ENCODE measurements around the gene WWP2.

WWP2 gene

DNA sequence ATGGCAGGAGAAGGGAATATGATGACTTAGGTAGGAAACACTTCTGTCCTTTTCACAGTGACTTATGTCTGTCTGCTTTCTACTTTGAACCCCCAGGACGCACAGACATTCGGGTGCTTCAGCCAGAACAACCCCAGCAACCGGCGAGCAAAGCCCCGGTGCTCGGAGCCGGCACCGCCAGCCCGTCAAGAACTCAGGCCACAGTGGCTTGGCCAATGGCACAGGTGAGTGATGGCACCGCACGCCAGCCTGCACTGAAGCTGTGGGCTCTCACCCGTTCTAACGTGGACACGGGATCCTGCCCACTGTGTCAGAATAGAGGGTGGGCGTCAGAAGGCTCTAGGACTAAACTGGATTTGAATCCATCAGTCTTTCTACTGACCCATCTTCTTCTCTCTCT is 109.6 kb downstream of the WWP2 start:
- H3K27me3 ChIP-seq = no peaks in the 10 kb centered on the region
- no peak for TF ChIP-seq Cebpa-rat (IDR thresholded peaks at IDR 0.05)
- peaks cover 0 to 6% (median 0%) of the 10 kb centered on the region in 10 experiments; a peak in 3 of 20 replicates for H3K4me1 ChIP-seq
- no peak overlapping the region for H3K27ac ChIP-seq
- H3K4me2 ChIP-seq = no peak overlapping the region
- H3K9ac ChIP-seq = no peak overlapping the region
- peaks cover 0 to 33% (median 0%) of the 10 kb centered on the region in 11 experiments; a peak in 4 of 22 replicates for H4K20me1 ChIP-seq
- no peak overlapping the region for H3K4me3 ChIP-seq
- peaks cover 13 to 22% (median 15%) of the 10 kb centered on the region in 11 experiments for H3K9me3 ChIP-seq (replicated peaks in 1 of 11)
- H3K36me3 ChIP-seq = peaks cover 54 to 100% (median 78%) of the 10 kb centered on the region in 11 experiments

DNA sequence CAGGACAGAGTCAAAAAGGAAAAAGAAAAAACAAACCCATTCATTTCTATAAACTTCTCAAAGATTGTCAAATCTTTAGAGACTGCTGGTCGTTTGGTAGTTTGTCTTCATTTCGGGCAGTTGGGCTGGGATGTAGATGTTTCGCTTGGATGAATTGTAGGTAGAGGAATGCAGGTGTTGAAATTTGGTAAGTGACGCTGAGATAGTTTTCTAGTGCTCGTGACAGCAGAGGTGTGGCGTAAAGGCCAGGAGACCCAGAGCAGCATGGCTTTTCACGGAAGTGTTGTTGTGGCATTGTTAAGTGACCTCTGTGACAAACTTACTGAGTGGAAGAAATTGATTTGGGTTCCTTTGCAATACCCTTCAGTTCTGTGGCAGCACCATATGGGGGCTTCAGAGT is 110.8 kb downstream of the WWP2 start:
- no peak for TF ChIP-seq Cebpa-rat (IDR thresholded peaks at IDR 0.05)
- H3K4me3 ChIP-seq = no peak overlapping the region
- no peak overlapping the region for H3K4me2 ChIP-seq
- no peak overlapping the region for H3K9ac ChIP-seq
- peaks cover 61 to 100% (median 81%) of the 10 kb centered on the region in 11 experiments for H3K36me3 ChIP-seq
- peaks cover 0 to 29% (median 0%) of the 10 kb centered on the region in 11 experiments; a peak in 3 of 22 replicates for H4K20me1 ChIP-seq
- H3K27ac ChIP-seq = no peak overlapping the region
- peaks cover 23 to 32% (median 27%) of the 10 kb centered on the region in 11 experiments for H3K9me3 ChIP-seq (replicated peaks in 1 of 11)
- H3K4me1 ChIP-seq = peaks cover 0 to under 1% (median 0%) of the 10 kb centered on the region in 10 experiments; a peak in 1 of 20 replicates
- no peaks in the 10 kb centered on the region for H3K27me3 ChIP-seq

DNA sequence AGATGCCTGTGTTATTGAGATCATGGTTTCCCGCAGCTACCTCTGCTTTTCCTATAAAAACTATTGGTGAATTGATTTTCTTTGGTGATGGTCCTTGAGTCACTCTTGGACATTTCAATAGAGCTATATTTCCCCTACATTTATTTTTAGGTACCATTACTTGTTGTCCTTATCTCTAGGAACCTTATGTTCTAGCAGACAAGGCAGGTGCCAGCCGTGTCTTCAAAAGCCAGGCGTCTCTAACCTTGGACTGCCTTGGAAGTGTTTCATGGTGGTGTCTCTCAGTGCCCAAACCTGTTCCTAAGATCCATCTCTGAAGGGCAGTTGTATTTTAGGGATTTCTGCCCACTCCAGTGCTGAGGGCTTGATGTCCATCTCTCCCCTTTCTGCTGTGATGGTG is 111.7 kb downstream of the WWP2 start:
- Histone ChIP-seq H3K4me3 (no peak overlapping the region), H3K4me2 (no peak overlapping the region), H3K27me3 (no peaks in the 10 kb centered on the region), H4K20me1 (peaks cover 0 to 27% (median 0%) of the 10 kb centered on the region in 11 experiments; a peak in 3 of 22 replicates), H3K36me3 (peaks cover 69 to 100% (median 90%) of the 10 kb centered on the region in 11 experiments), H3K9ac (no peak overlapping the region), H3K27ac (no peak overlapping the region), H3K4me1 (no peaks in the 10 kb centered on the region), H3K9me3 (replicated peaks in 1 of 11) (peaks cover 23 to 36% (median 30%) of the 10 kb centered on the region in 11 experiments)
- TF ChIP-seq Cebpa-rat (IDR thresholded peaks at IDR 0.05) = no peak

DNA sequence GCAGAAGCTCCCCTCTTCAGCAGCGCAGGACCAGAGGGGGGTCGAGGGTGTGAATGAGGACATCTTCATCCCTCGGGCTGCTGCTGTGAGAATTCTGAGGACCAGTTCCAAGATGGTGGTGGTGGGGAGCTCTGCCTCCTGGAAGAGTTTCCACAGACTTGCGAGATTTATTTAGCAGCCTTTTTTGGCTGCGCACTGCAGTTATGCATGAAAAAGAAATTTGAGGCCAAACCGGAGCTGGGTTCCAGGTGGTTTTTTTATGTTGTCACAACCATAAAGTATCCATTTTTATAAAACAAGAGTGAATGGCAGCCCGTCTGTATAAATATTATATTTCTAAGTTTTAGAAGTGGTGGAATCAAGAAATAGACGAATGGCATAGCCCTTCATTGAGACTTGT is 112.1 kb downstream of the WWP2 start:
- Histone ChIP-seq H3K4me1 (no peaks in the 10 kb centered on the region), H3K27me3 (no peaks in the 10 kb centered on the region), H4K20me1 (peaks cover 0 to 25% (median 0%) of the 10 kb centered on the region in 11 experiments; a peak in 3 of 22 replicates), H3K36me3 (peaks cover 72 to 100% (median 95%) of the 10 kb centered on the region in 11 experiments), H3K9me3 (replicated peaks in 1 of 11) (peaks cover 25 to 39% (median 30%) of the 10 kb centered on the region in 11 experiments), H3K27ac (no peak overlapping the region), H3K4me3 (no peak overlapping the region), H3K4me2 (no peak overlapping the region), H3K9ac (no peak overlapping the region)
- no peak for TF ChIP-seq Cebpa-rat (IDR thresholded peaks at IDR 0.05)

DNA sequence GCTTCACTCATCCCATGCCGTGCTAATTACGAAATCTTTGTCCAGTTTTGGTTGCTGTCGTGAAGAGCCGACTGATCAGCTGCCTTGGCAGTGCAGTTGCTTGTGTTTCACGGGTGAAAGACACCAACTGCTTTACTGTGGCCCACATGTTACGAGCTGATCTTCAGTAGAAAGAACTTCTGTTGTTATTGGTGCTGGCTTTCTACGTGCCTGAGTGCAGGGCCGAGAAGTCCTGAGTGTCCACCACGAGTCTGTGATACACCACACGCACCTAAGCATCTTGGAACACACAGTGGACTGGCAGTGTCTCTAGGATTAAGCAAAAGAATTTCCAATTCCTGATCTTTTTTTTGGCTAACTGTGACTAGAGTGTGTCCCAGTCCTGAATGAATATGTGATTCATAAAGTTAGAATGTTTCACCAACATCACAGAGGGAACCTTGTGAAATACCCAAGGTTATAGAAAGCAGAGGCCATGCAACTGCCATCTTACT is 118.6 kb downstream of the WWP2 start:
- peaks cover 59 to 98% (median 72%) of the 10 kb centered on the region in 11 experiments for H3K36me3 ChIP-seq
- H3K9ac ChIP-seq = no peak overlapping the region
- H3K27me3 ChIP-seq = no peaks in the 10 kb centered on the region
- no peak overlapping the region for H3K4me2 ChIP-seq
- peak in 1 of 11 experiments; percentile 55; a peak in 1 of 22 replicates for TF ChIP-seq Cebpa-rat (IDR thresholded peaks at IDR 0.05)
- no peak overlapping the region for H3K27ac ChIP-seq
- H3K4me1 ChIP-seq = no peaks in the 10 kb centered on the region
- peaks cover 0 to 13% (median 0%) of the 10 kb centered on the region in 11 experiments; a peak in 3 of 22 replicates for H4K20me1 ChIP-seq
- peaks cover 36 to 57% (median 41%) of the 10 kb centered on the region in 11 experiments for H3K9me3 ChIP-seq (replicated peaks in 1 of 11)
- H3K4me3 ChIP-seq = no peak overlapping the region

DNA sequence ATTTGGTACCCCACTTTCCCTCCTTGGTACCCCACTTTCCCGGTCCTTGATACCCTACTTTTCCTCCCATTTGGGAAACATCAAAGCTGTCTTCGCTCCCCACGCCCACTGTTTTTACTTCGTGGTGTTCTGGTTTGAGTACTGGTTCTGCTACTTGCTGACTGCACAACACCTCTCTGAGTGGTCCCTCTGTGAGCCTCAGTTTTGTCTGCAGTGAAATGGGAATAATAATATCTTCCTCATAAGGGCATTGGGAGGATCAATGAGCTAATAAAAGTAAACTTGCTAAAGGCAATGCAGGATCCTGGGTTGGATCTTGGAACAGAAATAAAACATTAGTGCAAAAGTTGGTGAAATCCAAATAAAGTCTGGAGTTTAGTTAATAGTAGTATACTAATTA is 119.0 kb downstream of the WWP2 start:
- Histone ChIP-seq H3K27ac (no peak overlapping the region), H3K36me3 (peaks cover 57 to 98% (median 72%) of the 10 kb centered on the region in 11 experiments), H3K4me3 (no peak overlapping the region), H4K20me1 (peaks cover 0 to 17% (median 0%) of the 10 kb centered on the region in 11 experiments; a peak in 3 of 22 replicates), H3K4me2 (no peak overlapping the region), H3K9ac (no peak overlapping the region), H3K27me3 (no peaks in the 10 kb centered on the region), H3K9me3 (replicated peaks in 1 of 11) (peaks cover 32 to 56% (median 38%) of the 10 kb centered on the region in 11 experiments), H3K4me1 (no peaks in the 10 kb centered on the region)
- TF ChIP-seq Cebpa-rat (IDR thresholded peaks at IDR 0.05) = no peak

DNA sequence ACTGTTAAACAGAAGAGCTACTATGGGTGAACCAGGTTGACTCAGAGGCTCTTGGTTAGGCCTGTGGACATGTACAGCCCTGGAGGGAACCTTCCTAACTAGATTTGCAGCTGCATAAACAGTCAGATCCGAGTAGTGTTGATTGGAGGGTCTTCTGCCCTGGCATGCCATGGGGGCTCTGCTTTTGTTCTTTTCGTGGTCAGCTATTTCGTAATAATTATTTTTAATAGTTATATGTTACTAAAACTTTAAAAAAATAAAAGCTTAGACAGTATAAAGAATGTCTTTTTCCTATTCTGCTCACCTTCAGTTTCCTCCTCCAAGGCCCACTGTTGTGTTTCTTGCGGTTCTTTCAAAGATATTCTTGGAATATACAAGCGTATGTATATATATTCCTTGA is 121.6 kb downstream of the WWP2 start:
- Histone ChIP-seq H3K9me3 (replicated peaks in 1 of 11) (peaks cover 12 to 39% (median 21%) of the 10 kb centered on the region in 11 experiments), H3K9ac (no peak overlapping the region), H3K4me1 (peaks cover 0 to 18% (median 12%) of the 10 kb centered on the region in 10 experiments; a peak in 13 of 20 replicates), H4K20me1 (peaks cover 0 to 32% (median 0%) of the 10 kb centered on the region in 11 experiments; a peak in 4 of 22 replicates), H3K27me3 (no peaks in the 10 kb centered on the region), H3K27ac (no peak overlapping the region), H3K4me2 (no peak overlapping the region), H3K36me3 (peaks cover 38 to 98% (median 60%) of the 10 kb centered on the region in 11 experiments), H3K4me3 (no peak overlapping the region)
- peak in 5 of 11 experiments; percentile 52 to 83 (median 59); a peak in 7 of 22 replicates for TF ChIP-seq Cebpa-rat (IDR thresholded peaks at IDR 0.05)

DNA sequence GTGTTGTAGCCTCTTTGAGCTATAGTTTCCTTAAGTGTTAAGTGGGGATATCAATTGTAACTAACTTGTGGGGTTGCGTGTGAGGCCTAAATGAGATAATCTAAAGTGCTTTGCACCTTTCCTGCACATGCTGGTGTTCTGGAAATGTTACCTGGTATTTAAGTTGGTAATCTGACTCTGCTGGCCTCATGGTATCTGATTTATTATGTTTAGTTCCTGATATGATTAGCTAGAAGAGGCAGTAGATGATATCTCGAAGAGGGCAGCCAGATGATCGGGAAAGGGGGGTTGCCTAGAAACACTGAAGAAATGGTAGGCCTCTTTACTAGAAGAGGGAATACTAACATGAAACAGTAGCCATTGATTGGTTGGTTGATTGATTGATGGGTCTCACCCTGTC is 123.6 kb downstream of the WWP2 start:
- Histone ChIP-seq H3K9me3 (replicated peaks in 1 of 11) (peaks cover 10 to 30% (median 20%) of the 10 kb centered on the region in 11 experiments), H3K4me1 (peaks cover 0 to 19% (median 12%) of the 10 kb centered on the region in 10 experiments; a peak in 13 of 20 replicates), H3K36me3 (peaks cover 47 to 100% (median 66%) of the 10 kb centered on the region in 11 experiments), H3K4me3 (no peak overlapping the region), H3K27me3 (no peaks in the 10 kb centered on the region), H3K9ac (no peak overlapping the region), H3K27ac (no peak overlapping the region), H3K4me2 (no peak overlapping the region), H4K20me1 (peaks cover 0 to 34% (median 0%) of the 10 kb centered on the region in 11 experiments; a peak in 4 of 22 replicates)
- TF ChIP-seq Cebpa-rat (IDR thresholded peaks at IDR 0.05) = no peak

DNA sequence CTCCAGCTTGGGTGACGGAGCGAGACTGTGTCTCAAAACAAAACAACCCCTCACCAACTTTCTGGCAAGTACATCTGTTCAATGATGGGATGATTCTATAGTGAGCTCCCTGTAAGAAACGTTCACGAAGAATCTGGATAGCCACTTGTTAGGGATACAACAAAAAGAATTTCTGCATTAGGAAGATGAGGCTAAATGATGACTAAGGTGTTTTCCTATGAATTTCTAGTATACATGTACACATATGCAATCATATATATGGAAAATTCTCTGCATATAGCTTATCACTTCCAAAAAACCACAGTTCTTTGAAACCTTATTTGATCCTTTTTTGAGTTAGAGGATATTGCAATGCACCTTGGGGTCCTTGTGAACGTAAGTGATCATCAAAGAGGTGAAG is 124.6 kb downstream of the WWP2 start:
- Histone ChIP-seq H3K4me2 (no peak overlapping the region), H3K4me3 (no peak overlapping the region), H4K20me1 (peaks cover 0 to 40% (median 0%) of the 10 kb centered on the region in 11 experiments; a peak in 6 of 22 replicates), H3K36me3 (peaks cover 40 to 100% (median 68%) of the 10 kb centered on the region in 11 experiments), H3K27me3 (no peaks in the 10 kb centered on the region), H3K4me1 (peaks cover 0 to 19% (median 12%) of the 10 kb centered on the region in 10 experiments; a peak in 13 of 20 replicates), H3K9ac (no peak overlapping the region), H3K9me3 (replicated peaks in 1 of 11) (peaks cover 10 to 30% (median 20%) of the 10 kb centered on the region in 11 experiments), H3K27ac (no peak overlapping the region)
- no peak for TF ChIP-seq Cebpa-rat (IDR thresholded peaks at IDR 0.05)

Measured in BLaER1 treated with 17β-estradiol and CSF1 and Interleukin-3, amounts not matched to agents 10 nM and 100 nM (cell line).